ENCODE results near the gene ZNF813.

Gene ZNF813

GRCh38 chr19:53504885-53505284, 37.4 kb downstream of the ZNF813 start (continued):
- TF ChIP-seq ZNF140 (tag by site-specific recombination; IDR thresholded peaks at IDR 0.05), result no peak
- TF ChIP-seq BCL11A (tag by site-specific recombination; IDR thresholded peaks at IDR 0.05; ENCODE audit: low read depth), result no peak

DNA sequence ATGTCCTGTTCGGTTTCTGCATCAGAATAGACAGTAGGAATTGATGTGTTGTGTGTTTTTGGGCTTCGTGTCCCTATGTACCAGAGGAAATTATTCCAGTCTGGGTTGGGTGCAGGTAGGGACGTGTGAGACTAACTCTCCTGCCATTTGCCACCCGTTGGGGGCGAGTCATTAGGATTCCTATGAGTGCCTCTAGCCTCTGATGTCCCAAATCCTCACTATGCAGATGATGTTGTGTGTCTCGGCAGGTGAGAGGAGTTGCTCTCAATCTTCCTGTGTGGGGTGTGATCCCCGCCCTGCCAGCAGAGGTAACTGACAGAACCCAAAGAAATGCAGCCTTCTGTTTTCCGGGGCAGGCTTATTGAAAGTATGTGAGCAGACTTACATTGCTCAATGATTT, 39.2 kb downstream of the ZNF813 start:
- ChIA-PET CTCF (interaction anchor here (0.6 to 1.6 kb wide), 2 partner anchors 82 to 1225 kb away, joined by 3 to 4 read pairs; no protein-coding TSS in a partner anchor), POLR2A (no interaction called here)
- H3K4me3 ChIP-seq (ENCODE audit: low read depth, low read length), result no peak overlapping the region
- TF ChIP-seq ZNF670 (tag by site-specific recombination; IDR thresholded peaks at IDR 0.05; ENCODE audit: low read depth) (no peak), ZNF561 (tag by site-specific recombination; IDR thresholded peaks at IDR 0.05; ENCODE audit: borderline replicate concordance) (no peak), ZNF544 (tag by site-specific recombination; IDR thresholded peaks at IDR 0.05) (no peak), SETDB1 (IDR thresholded peaks at IDR 0.05; ENCODE audit: insufficient read length, low read length) (no peak), SP7 (tag by site-specific recombination; IDR thresholded peaks at IDR 0.05) (no peak), ZNF560 (tag by site-specific recombination; IDR thresholded peaks at IDR 0.05; ENCODE audit: borderline replicate concordance) (no peak)
- TF ChIP-seq, protein P1, sequence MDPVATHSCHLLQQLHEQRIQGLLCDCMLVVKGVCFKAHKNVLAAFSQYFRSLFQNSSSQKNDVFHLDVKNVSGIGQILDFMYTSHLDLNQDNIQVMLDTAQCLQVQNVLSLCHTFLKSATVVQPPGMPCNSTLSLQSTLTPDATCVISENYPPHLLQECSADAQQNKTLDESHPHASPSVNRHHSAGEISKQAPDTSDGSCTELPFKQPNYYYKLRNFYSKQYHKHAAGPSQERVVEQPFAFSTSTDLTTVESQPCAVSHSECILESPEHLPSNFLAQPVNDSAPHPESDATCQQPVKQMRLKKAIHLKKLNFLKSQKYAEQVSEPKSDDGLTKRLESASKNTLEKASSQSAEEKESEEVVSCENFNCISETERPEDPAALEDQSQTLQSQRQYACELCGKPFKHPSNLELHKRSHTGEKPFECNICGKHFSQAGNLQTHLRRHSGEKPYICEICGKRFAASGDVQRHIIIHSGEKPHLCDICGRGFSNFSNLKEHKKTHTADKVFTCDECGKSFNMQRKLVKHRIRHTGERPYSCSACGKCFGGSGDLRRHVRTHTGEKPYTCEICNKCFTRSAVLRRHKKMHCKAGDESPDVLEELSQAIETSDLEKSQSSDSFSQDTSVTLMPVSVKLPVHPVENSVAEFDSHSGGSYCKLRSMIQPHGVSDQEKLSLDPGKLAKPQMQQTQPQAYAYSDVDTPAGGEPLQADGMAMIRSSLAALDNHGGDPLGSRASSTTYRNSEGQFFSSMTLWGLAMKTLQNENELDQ (tag by site-specific recombination; IDR thresholded peaks at IDR 0.05; ENCODE audit: low read depth), result no peak
- H3K4me1 ChIP-seq (ENCODE audit: control insufficient read depth, insufficient read depth, low read length), result no peaks in the 10 kb centered on the region
- no peaks in the 10 kb centered on the region; the same call in 1 of the 2 replicates for H3K9me3 ChIP-seq (ENCODE audit: control insufficient read depth, insufficient read depth, low read depth, low read length)
- no peaks in the 10 kb centered on the region for H3K36me3 ChIP-seq (ENCODE audit: control insufficient read depth in 2 of 2, insufficient read depth in 1 of 2, low read length in 2 of 2)
- H3K27ac ChIP-seq (ENCODE audit: extremely low read depth, low read depth, low read length), result no peak overlapping the region

DNA sequence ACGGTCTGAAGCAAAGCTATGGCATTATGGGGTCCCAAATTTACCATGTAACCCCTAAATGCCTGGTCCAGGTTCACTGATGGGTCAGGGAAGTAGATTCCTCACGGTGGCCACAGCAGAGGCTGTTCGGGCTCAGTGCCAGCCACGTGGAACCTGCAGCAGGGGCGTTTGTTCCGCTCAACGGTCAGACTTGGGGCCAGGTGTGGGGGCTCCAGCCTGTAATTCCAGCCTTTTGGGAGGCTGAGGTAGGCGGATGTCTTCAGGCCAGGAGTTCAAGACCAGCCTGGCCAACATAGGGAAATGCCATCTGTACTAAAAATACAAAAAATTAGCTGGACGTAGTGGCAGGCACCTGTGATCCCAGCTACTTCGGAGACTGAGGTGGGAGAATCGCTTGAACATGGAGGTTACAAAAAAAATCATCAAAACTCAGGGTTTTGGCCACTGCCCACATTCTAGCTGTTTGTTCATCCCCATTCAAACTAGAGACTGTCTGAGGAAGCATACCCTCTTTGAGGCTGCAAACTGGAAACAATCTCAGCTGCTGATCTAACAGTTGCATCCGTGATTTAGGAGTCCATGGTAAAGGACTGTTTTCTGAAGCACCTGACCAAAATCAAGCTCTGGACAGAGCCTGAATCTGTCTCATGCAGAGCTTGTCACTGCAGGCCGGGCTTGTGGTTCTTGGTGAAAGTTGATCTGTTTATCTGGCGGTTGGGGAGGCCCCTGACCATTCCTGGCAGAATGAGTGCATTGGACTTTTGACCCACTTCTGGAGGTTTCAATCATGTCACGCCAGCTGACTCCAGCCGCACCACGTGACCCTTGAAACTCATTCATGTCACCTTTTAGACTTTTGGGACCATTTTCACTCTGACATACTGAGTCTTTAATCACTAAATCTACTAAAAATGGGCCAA, 40.2 kb downstream of the ZNF813 start:
- no peaks in the 10 kb centered on the region for H3K4me1 ChIP-seq (ENCODE audit: control insufficient read depth, insufficient read depth, low read length)
- H3K9me3 ChIP-seq (ENCODE audit: control insufficient read depth, insufficient read depth, low read depth, low read length), result no peaks in the 10 kb centered on the region; the same call in 1 of the 2 replicates
- ChIA-PET POLR2A (interaction anchor here (1.3 kb wide), 1 partner anchor 13 kb away, joined by 5 read pairs; no protein-coding TSS in a partner anchor), CTCF (interaction anchor here (0.6 to 1.6 kb wide), 2 partner anchors 83 to 1224 kb away, joined by 3 to 4 read pairs; no protein-coding TSS in a partner anchor)
- TF ChIP-seq ZNF391 (tag by site-specific recombination; IDR thresholded peaks at IDR 0.05; ENCODE audit: borderline replicate concordance, low read depth) (no peak), ZNF610 (tag by site-specific recombination; IDR thresholded peaks at IDR 0.05; ENCODE audit: borderline replicate concordance) (no peak), MEIS1 (CRISPR knock-in tag; IDR thresholded peaks at IDR 0.05; ENCODE audit: borderline replicate concordance) (no peak), ZNF37A (tag by site-specific recombination; IDR thresholded peaks at IDR 0.05) (no peak), ZNF16 (tag by site-specific recombination; IDR thresholded peaks at IDR 0.05; ENCODE audit: low read depth) (no peak), HOXD13 (CRISPR knock-in tag; IDR thresholded peaks at IDR 0.05; ENCODE audit: borderline replicate concordance) (no peak), ZNF48 (tag by site-specific recombination; IDR thresholded peaks at IDR 0.05) (no peak), YY1 (tag by site-specific recombination; IDR thresholded peaks at IDR 0.05) (no peak), ZNF132 (tag by site-specific recombination; IDR thresholded peaks at IDR 0.05; ENCODE audit: borderline replicate concordance) (no peak), ZNF639 (tag by site-specific recombination; IDR thresholded peaks at IDR 0.05) (no peak), ZNF624 (tag by site-specific recombination; IDR thresholded peaks at IDR 0.05) (no peak), ZNF792 (tag by site-specific recombination; IDR thresholded peaks at IDR 0.05) (no peak), ZNF2 (tag by site-specific recombination; IDR thresholded peaks at IDR 0.05) (no peak), ZNF701 (tag by site-specific recombination; IDR thresholded peaks at IDR 0.05) (no peak), ZNF521 (tag by site-specific recombination; IDR thresholded peaks at IDR 0.05) (no peak), KLF8 (tag by site-specific recombination; IDR thresholded peaks at IDR 0.05) (no peak)
- H3K27ac ChIP-seq (ENCODE audit: extremely low read depth, low read depth, low read length), result no peak overlapping the region
- H3K36me3 ChIP-seq (ENCODE audit: control insufficient read depth in 2 of 2, insufficient read depth in 1 of 2, low read length in 2 of 2), result no peaks in the 10 kb centered on the region
- H3K4me3 ChIP-seq (ENCODE audit: low read depth, low read length), result no peak overlapping the region

Measured in HEK293 (cell line).